Right renal cortex interstitium (tissue), 3 donors: ENCODE results near the gene RAB27A. TPM values are rescaled to one million over a fixed set of nuclear protein-coding genes. Genes with fewer than 3 reads are reported as not detected.

Experiments
- DNase-seq, 3 donors: peaks; one replicate each; pipeline ENCODE4 v3.0.0-alpha.2; 2013; ENCODE audit warnings: low read depth in 3 of 3, low spot score in 2 of 3
- polyA plus RNA-seq, 3 donors: library from polyadenylated mRNA; unstranded; fragments of 120-200 nt; gene quantifications; one replicate each; pipeline ENCODE4 v1.2.1, GENCODE V29; 2013; ENCODE audit not compliant: insufficient read length in 3 of 3

Gene RAB27A
- polyA plus RNA-seq, 3 donors: 15.9 to 19.2 (median 18.7) TPM

DNA sequence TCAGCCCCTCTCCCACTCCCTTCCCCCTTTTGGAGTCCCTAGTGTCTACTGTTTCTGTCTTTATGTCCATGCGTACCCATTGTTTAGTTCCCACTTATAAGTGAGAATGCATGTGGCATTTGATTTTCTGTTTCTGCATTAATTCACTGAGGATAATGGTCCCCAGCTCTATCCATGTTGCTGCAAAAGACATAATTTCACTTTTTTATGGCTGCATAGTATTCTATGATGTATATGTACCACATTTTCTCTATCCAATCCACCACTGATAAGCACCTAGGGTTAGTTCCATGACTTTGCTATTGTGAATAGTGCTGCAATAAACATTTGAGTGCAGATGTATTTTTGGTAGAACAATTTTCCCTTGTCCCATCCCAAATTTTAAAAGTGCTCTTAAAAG is 58.7 kb downstream of the RAB27A start:
- DNase-seq: no peak

GRCh38 chr15:55230051-55230670 is 59.5 kb downstream of the RAB27A start:
- DNase-seq: no peak

DNA sequence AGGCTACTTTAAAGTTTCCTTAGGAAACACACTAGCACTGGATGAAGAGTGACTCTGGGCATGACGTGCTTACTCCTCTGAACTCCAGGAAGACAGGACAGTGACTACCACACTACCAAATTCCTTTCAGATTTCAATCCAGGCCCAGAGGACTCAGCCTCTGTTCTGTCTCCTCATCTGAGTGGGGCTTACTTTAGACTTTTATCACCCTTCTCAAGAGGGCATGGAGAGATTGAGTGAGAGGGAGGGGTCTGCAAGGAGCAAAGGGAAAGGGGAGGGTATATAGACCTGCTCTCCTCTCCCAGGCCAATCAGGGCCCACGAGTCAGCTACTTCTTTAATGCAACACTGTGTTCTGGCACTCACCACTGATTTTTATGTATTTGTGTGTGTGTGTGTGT is 63.5 kb downstream of the RAB27A start:
- DNase-seq: no peak

DNA sequence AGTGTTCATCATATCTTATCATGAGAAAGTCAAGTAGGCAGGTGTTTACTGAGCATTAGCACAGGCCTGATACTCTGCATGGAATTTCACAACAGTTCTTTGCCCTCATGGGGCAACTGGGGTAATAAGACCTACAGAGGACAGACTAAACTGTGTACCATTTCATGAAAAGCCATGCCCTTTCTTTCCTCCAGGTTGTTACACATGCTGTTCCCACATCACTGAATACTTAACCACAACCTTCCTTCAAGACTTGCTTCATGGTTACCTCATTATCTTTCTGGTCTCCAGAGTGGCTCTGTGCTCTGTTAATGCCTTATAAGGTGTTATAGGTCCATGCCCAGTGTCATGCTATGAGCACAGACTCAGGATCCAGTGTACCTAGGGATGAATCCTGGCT is 64.7 kb downstream of the RAB27A start:
- DNase-seq: no peak

DNA sequence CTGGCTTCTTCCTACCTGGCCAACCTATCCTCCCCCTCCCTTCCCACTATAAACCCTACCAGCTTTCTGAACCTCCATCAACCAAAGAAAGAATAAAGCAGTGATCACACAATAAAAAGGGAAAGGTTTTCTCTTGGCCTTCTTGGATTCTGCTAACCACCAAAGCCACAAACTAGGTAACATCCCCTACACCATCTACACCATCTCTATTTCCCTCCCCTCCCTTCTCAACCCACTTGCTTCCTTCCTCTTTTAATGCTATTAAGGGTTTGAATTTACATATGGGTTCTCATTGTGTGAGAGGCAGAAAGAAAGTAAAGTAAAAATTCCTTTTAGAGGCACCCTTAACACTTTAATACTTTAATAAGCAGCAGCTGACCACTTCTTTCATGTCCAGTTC is 67.0 kb downstream of the RAB27A start:
- no peak for DNase-seq

DNA sequence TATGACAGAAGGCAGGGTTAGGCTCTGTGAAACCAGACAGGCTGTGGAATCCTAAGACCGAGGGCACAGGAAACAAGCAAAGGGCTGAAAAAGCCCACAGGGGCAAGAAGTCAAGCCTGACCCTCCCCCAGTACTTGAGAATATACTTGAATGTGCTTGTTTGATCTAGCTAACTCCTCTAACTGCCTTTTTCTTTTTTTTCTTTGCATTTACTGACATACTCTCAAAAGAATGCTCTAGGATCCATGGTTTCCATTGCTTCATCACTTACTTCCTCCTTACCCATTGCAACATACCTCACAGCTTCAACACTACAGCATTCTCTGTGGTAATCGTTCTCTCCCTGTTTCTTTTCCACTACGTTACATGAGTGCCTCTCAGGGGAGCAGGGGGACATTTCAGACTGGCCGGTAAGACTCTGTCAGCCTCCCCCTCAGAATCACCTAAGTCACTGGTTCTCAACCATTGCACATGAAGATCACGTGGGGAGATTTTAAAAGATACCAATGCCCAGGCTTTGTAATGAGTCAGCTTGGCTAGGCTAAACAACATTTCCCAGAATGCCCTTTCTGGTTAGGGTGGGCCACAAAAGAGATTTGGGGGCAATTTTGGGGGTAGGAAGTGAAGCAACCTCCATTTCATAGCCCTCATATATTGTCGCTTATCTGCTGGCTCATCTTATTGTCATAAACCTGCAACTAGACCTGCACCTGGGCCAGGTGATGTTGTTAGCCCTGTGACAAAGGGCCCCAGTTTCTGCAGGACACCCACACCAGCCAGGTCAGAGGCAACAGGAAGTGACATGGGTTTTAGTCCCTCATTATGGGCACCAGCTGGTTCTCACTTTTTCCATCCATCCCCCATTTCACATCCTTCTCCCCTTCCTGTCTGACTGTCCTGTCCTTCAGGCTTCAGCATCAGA is 68.3 kb downstream of the RAB27A start:
- no peak for DNase-seq

- DNase-seq: no peak
These were observed 69.0 kb downstream of the RAB27A start for GRCh38 chr15:55220606-55221005.

GRCh38 chr15:55218056-55218455 is 71.6 kb downstream of the RAB27A start:
- no peak for DNase-seq

DNA sequence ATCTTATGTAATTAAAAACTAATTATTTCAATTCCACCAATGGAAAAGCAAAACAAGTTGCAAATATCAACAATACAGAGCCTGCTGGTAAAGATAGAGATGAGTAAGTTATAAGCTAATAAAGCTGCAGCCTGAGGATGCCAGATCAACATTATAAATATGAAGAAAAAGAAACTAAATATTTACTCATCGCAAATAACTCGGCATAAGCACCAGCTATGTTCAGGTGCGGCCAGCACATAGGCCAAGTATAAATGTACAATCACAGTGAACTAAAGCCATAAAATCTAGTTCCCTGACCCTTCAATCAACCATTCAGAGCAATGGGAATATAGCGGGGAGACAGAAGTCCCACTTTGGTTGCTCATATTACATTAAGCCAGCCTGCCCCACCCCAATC is 85.1 kb downstream of the RAB27A start:
- no peak for DNase-seq

GRCh38 chr15:55202206-55202605 is 87.4 kb downstream of the RAB27A start:
- no peak for DNase-seq

DNA sequence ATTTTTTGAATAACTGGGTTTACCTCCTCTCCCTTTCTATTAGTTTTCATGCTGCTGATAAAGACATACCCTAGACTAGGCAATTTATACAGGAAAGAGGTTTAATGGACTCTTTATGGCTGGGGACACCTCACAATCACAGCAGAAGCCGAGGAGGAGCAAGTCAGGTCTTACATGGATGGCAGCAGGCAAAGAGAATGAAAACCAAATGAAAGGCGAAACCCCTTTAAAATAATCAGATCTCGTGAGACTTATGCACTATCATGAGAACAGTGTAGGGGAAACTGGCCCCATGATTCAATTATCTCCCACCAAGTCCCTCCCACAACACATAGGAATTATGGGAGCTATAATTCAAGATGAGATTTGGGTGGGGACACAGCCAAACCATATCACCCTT is 90.9 kb downstream of the RAB27A start:
- DNase-seq: no peak

- no peak for DNase-seq
These were observed 91.9 kb downstream of the RAB27A start for GRCh38 chr15:55197719-55198118.

- no peak for DNase-seq
These were observed 92.3 kb downstream of the RAB27A start for GRCh38 chr15:55197362-55197705.

- peak; percentile 94 to 98 (median 96) for DNase-seq
These were observed 92.9 kb downstream of the RAB27A start, which contains the start of gene RSL24D1 for GRCh38 chr15:55196458-55197361. Gene RSL24D1 (minus strand): TSS chr15:55196941. CDS start chr15:55196890, 51 bp downstream.

DNA sequence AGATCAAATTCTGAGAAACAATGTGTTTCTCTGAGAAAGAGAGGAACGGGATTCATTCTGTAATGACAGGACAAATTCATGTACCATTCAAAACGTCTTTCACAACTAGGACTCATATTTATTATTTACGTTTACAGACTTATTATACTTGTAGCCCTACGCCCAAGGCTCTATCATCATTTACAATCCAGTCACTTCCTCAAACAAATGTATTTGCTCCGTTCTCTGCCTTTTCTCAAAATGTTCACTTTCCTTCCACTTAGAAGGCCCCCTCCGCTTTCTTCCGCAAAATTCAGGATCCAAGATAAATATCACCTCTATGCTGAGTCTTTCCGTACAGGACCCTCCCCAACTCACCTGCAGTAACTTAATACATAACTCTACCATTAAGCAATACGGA is 93.6 kb downstream of the RAB27A start:
- DNase-seq: peak in 1 of 3 donors; percentile 27

- no peak for DNase-seq
These were observed 95.4 kb downstream of the RAB27A start for GRCh38 chr15:55194256-55194655.

GRCh38 chr15:55186331-55186730 is 103.3 kb downstream of the RAB27A start:
- DNase-seq: no peak

- no peak for DNase-seq
These were observed 105.9 kb downstream of the RAB27A start for GRCh38 chr15:55183679-55184078.

DNA sequence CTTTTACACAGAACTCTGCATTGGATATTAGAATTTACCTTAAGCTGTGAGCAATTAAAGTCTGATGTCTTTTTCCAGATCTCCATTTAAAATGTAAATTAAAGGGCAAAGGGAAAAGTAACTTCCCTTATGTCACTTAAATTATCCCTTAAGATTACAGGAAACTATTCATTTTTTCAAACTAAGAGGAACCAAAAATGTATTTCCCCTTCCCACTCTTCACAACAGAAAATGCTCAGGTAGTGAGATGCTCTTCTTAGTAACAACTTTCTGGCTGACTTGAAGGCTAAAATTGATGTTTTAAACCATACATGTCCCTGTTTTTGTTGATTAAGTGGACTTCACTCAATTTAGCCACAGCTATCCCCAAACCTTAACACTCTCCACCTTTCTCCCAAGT is 110.5 kb downstream of the RAB27A start:
- no peak for DNase-seq

GRCh38 chr15:55170361-55170760 is 119.3 kb downstream of the RAB27A start:
- no peak for DNase-seq

GRCh38 chr15:55168350-55168974 is 121.2 kb downstream of the RAB27A start:
- peak; percentile 27 to 36 (median 27) for DNase-seq
